Measurements from ENCODE around the gene KLHL17. TPM values are rescaled to one million over a fixed set of nuclear protein-coding genes. Genes with fewer than 3 reads are reported as not detected.
"Not testable (repeated sequence)": the region's sequence is repeated elsewhere in the genome, so short reads cannot be mapped to it uniquely, and the experiment has no call there.

The KLHL17 gene
- total and polyA plus RNA-seq, 4 donors = 0.98 to 5.4 (median 2.1) TPM

DNA sequence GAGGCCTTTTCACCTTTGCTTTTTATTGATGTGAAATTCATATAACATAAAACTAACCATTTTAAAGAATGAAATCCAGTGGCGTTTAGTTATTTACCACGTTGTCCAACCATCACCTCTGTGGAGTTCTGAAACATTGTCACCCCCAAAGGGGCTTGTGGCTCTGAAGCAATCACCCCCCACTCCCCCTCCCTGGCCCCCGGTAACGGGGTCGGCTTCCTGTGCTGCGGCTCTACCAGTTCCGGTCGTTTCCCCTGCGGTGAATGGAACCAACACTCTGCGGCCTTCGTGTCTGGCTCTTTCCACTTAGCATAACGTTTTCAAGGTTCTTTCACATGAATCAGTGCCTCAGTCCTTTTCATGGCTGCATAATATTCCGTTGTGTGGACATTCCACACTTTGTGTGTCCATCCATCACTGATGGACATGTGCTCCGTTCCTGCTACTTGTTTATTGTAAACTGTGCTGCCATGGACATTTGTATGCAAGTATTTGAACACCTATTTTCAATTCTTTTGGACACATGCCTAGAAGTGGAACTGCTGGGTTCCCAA is 51.1 kb downstream of the KLHL17 start:
- Histone ChIP-seq H3K4me3 (ENCODE audit: low read depth in 1 of 3, low read length in 3 of 3) (no peak overlapping the region), H3K27ac (ENCODE audit: low read depth in 1 of 2, low read length in 2 of 2) (no peak overlapping the region), H3K4me1 (ENCODE audit: control insufficient read depth in 4 of 4, insufficient read depth in 4 of 4, low read length in 3 of 4) (peaks cover 5 to 21% (median 11%) of the 10 kb centered on the region in 4 donors), H3K36me3 (ENCODE audit: control insufficient read depth in 4 of 4, insufficient read depth in 3 of 4, low read depth in 1 of 4, low read length in 3 of 4) (no peaks in the 10 kb centered on the region), H3K27me3 (ENCODE audit: control insufficient read depth in 4 of 4, insufficient read depth in 4 of 4, low read length in 3 of 4) (no peaks in the 10 kb centered on the region), H3K9ac (ENCODE audit: low read depth in 1 of 2, low read length in 2 of 2) (no peak overlapping the region), H3K9me3 (ENCODE audit: control insufficient read depth in 4 of 4, low read length in 3 of 4) (no peaks in the 10 kb centered on the region)
- TF ChIP-seq, protein P1, sequence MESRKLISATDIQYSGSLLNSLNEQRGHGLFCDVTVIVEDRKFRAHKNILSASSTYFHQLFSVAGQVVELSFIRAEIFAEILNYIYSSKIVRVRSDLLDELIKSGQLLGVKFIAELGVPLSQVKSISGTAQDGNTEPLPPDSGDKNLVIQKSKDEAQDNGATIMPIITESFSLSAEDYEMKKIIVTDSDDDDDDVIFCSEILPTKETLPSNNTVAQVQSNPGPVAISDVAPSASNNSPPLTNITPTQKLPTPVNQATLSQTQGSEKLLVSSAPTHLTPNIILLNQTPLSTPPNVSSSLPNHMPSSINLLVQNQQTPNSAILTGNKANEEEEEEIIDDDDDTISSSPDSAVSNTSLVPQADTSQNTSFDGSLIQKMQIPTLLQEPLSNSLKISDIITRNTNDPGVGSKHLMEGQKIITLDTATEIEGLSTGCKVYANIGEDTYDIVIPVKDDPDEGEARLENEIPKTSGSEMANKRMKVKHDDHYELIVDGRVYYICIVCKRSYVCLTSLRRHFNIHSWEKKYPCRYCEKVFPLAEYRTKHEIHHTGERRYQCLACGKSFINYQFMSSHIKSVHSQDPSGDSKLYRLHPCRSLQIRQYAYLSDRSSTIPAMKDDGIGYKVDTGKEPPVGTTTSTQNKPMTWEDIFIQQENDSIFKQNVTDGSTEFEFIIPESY (IDR thresholded peaks at IDR 0.05) = no peak
- no peak for TF ChIP-seq YY1 (IDR thresholded peaks at IDR 0.05)
- no peak for TF ChIP-seq REST (IDR thresholded peaks at IDR 0.05)
- no peak for TF ChIP-seq SP1 (IDR thresholded peaks at IDR 0.05)
- no peak for TF ChIP-seq HNF4A (conservative IDR thresholded peaks at IDR 0.05)
- no peak for TF ChIP-seq JUND (IDR thresholded peaks at IDR 0.05)
- TF ChIP-seq NR2F2 (IDR thresholded peaks at IDR 0.05) = no peak
- no peak for TF ChIP-seq FOXA1 (IDR thresholded peaks at IDR 0.05)
- TF ChIP-seq TAF1 (conservative IDR thresholded peaks at IDR 0.05) = no peak
- TF ChIP-seq, protein P2, sequence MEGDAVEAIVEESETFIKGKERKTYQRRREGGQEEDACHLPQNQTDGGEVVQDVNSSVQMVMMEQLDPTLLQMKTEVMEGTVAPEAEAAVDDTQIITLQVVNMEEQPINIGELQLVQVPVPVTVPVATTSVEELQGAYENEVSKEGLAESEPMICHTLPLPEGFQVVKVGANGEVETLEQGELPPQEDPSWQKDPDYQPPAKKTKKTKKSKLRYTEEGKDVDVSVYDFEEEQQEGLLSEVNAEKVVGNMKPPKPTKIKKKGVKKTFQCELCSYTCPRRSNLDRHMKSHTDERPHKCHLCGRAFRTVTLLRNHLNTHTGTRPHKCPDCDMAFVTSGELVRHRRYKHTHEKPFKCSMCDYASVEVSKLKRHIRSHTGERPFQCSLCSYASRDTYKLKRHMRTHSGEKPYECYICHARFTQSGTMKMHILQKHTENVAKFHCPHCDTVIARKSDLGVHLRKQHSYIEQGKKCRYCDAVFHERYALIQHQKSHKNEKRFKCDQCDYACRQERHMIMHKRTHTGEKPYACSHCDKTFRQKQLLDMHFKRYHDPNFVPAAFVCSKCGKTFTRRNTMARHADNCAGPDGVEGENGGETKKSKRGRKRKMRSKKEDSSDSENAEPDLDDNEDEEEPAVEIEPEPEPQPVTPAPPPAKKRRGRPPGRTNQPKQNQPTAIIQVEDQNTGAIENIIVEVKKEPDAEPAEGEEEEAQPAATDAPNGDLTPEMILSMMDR (IDR thresholded peaks at IDR 0.05; ENCODE audit: low read depth, low read length, missing input control) = no peak
- no peak for TF ChIP-seq FOXA2 (IDR thresholded peaks at IDR 0.05)
- 86% methylated on average over 14 of the region's 14 CpGs for WGBS
- DNase-seq (ENCODE audit: low spot score) = no peak

GRCh38 chr1:1012736-1013104 is 52.3 kb downstream of the KLHL17 start:
- Histone ChIP-seq H3K27ac (ENCODE audit: low read depth in 1 of 2, low read length in 2 of 2) (peak overlapping the region; percentile 88 to 97), H3K4me3 (ENCODE audit: low read depth in 1 of 3, low read length in 3 of 3) (peak overlapping the region; percentile 69 to 94 (median 78)), H3K4me1 (ENCODE audit: control insufficient read depth in 4 of 4, insufficient read depth in 4 of 4, low read length in 3 of 4) (peaks cover 2 to 15% (median 11%) of the 10 kb centered on the region in 4 donors), H3K9ac (ENCODE audit: low read depth in 1 of 2, low read length in 2 of 2) (peak overlapping the region; percentile 92 to 93)
- DNase-seq (ENCODE audit: low spot score); H3K36me3 ChIP-seq (ENCODE audit: control insufficient read depth in 4 of 4, insufficient read depth in 3 of 4, low read depth in 1 of 4, low read length in 3 of 4); H3K9me3 ChIP-seq (ENCODE audit: control insufficient read depth in 4 of 4, low read length in 3 of 4); H3K27me3 ChIP-seq (ENCODE audit: control insufficient read depth in 4 of 4, insufficient read depth in 4 of 4, low read length in 3 of 4): not testable (repeated sequence)
- WGBS = 63% methylated on average over 13 of the region's 13 CpGs
